HG03565 (cell line): ENCODE data around the gene PTPRD.

Source experiments
- ATAC-seq: cut with Tn5 transposase; IDR thresholded peaks from one replicate; pipeline ENCODE4 v1.9.1; 2021; ENCODE audit warnings: mild to moderate bottlenecking, moderate library complexity; ENCODE audit not compliant: unreplicated experiment

PTPRD gene

GRCh38 chr9:9223175-9223574, 1389.6 kb downstream of the PTPRD start:
- ATAC-seq = no peak

DNA sequence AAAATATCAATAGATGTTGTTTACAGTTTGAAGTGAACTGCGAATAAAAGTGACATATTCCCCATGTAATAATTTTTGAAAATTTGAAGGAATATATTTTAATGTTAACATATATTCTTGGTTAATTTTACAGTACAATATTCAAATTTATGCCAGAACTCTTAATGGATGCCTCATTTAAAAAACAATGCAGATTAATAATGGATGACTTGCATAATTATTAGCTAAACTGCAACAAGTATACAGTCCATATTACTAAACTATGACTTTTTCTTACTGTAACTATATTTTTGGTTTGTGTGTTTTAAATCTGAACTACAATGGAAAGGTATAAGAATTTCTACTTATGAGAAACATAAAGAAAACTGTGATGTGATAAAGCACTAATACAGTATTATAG, 1390.1 kb downstream of the PTPRD start:
- ATAC-seq = no peak

DNA sequence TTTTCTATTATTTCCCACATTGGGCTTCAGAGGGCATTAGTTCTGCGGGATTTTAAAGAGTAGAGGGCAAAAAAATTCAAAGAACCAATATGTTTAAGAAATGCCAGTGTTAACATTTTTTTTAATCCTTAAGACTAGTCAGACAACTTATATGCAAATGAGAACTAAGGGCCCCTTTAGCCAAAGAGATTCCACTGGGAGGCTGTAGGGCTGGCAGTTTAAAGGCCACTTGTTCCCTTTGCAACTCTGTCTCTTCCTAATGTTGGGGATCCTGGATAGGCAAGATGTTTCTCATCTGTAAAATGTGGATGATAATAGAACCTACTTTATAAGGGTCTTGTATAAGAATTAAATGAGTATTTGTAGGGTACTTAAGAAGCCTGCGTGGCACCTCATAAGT, 1395.9 kb downstream of the PTPRD start:
- no peak for ATAC-seq

DNA sequence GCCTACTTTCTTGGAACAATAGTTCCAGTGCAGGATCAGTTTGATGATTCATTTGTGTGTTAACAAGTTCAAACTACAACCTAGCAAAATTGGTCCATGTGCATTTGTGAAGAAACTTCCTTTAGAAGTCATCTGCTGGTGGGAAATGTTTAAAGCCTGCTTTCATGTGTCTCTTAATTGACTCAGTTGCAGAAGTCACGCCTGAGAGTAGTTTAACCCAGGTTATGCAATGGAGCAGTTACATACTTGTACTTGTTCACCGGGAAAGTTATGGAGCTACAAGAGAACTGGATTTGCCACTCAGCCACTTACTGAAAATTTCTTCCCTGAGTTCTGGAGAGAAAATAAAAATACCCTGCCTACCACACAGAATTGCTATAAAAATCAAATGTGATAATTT, 1397.8 kb downstream of the PTPRD start:
- ATAC-seq = no peak

- no peak for ATAC-seq
Observed at GRCh38 chr9:9214066-9214465, 1398.7 kb downstream of the PTPRD start.

DNA sequence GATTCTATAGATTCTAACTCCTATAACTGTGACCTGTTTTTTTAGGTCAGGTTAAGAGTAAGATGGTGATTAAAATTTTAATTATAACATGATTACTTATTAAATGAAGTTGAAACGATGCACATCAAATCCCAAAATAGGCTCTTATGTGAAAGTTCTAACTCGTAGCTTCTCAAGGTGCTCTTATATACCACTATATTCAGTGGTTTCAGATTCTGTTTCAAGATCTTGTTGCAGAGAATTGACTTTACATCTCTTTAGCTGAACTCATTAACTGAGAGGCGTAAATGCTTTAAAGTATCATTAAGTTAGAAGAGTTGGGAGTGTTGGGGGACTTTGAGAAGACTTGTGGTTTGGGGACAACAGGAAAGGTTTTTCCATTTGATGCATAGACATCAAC, 1399.8 kb downstream of the PTPRD start:
- no peak for ATAC-seq

- ATAC-seq = no peak
Observed at GRCh38 chr9:9202276-9202675, 1410.5 kb downstream of the PTPRD start.

- ATAC-seq = no peak
Observed at GRCh38 chr9:9186086-9186485, 1426.7 kb downstream of the PTPRD start.

GRCh38 chr9:9182431-9182830, 1430.4 kb downstream of the PTPRD start:
- ATAC-seq = no peak

DNA sequence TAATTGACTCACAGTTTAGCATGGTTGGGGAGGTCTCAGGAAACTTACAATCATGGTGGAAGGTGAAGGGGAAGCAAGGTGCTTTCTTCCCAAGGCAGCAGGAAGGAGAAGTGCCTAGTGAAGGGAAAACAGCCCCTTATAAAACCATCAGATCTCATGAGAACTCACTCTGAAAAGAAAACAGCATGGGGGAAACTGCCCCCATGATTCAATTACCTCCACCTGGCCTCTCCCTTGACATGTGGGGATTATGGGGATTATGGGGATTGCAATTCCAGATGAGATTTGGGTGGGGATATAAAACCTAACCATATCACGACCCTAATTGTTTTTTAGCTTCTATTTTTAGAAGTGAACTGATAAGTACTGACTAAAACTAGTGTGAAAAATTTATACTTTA, 1435.7 kb downstream of the PTPRD start:
- ATAC-seq = no peak

DNA sequence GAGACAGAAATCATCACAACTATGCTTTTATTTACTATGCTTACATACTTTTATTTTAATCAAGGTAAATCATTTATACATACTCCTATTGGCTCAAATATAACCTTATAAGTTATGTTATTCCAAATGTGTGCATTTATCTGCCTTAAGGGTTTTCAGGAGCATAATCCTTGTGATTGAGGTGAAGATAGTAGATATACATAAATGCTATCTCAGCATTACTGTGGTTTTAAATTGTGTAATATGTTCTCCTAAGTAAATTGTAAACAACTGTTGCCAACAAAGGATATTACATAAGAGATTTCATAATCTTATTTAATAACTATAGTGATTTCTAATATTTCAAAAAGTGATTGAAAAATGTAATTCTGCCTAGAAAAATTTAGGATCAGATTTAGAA, 1438.4 kb downstream of the PTPRD start:
- no peak for ATAC-seq

- no peak for ATAC-seq
Observed at GRCh38 chr9:9173264-9173663, 1439.5 kb downstream of the PTPRD start.

DNA sequence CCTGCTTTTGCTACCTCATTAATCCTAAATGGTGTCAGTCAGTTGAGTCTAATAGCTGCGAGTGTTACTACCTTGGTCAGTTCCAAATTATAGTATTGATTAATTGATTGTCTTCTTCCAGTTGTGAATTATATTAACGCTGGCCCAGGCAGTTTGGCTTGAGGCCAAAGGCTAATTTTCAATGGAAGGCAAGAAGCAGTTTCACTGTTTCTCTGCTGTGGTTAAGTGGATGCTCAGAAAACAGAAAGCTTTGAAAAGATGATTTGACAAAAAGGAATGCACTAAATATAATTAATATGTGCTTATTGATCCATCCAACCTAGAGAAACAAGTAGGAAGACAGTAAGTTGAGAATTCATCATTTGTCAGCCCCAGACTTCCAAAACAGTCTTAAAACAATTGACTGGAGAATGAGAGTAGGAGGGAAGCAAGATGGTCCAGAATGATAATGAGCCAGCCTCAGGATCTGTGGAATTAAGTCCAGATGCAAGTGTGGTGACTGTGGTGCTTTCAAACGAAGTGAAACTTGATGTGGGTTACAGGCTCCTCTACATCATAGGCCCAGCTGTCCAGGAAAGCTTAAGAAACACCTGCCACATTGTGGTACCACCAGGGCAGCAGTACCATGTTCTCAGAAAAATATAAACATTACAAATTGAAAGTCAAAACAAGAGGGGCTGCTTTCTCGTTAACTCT, 1442.2 kb downstream of the PTPRD start:
- no peak for ATAC-seq

DNA sequence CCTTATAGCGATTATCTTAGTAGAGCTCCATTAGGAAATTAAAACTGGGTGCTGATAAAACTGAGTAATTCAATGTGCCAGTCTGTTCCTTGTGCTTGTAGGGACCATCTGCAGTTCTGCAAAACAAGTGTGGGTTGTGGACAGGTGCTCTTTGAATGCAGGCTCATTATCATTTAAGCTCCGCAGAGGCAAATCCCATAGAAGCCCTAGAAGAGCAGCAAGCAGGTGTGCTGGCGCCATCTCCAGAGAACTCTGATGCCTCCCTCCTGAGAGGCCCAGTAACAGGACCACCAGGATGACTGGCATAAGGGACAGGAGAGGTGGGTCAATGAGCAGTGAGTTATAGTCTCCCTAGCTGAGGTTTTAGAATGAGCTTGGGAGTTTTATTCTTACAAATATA, 1470.8 kb downstream of the PTPRD start:
- no peak for ATAC-seq

DNA sequence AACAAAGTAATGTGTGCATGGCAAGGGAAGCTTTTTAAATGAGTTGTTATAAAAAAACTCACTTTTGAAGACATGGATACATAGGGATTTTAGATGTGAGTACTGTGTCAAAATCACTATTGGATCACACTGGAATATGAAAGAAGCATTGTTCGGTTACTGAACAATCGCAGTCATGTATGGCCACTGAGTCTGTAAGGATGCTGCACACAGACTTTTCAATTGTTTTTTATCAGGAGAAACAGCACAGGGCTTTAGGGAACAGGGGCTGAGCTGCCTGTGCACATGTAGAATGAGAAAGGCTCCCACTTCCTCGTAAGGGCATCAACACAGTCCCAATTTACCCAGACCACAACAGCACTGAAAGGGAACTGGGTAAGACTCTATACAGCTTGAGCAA, 1479.3 kb downstream of the PTPRD start:
- ATAC-seq = no peak

GRCh38 chr9:9124616-9125015, 1488.2 kb downstream of the PTPRD start:
- ATAC-seq = no peak

DNA sequence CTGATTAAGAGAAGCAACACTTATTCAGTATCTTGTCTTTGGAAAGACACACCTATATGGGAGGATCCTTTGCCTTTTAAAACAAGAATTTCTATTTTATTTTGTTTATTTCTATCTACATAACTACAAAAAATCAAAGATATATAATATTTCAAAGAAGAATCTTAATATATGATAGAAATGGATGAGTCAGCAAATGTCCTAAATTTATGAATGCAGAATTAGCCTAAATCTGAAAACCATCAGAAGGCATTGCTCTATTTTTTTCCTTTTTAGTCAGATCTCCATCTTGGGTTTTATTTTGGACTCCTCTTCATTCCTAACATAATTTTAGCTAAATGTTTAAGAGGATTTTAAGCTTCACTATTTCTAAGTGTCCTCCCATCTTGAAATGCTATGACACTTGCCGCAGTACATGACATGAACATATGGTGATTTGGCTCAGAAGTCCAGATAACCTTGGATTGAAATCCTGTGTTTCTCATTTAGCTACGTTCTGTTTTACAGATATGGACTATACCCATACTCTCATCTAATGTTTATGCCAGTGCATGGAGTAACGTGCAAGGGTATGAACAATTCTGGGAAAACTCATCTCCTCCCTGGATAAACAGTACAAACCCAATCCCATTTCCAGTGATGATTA, 1490.4 kb downstream of the PTPRD start:
- ATAC-seq = no peak

- ATAC-seq = no peak
Observed at GRCh38 chr9:9117866-9118265, 1494.9 kb downstream of the PTPRD start.

- no peak for ATAC-seq
Observed at GRCh38 chr9:9112001-9112720, 1500.6 kb downstream of the PTPRD start.

- no peak for ATAC-seq
Observed at GRCh38 chr9:9108641-9109040, 1504.2 kb downstream of the PTPRD start.

DNA sequence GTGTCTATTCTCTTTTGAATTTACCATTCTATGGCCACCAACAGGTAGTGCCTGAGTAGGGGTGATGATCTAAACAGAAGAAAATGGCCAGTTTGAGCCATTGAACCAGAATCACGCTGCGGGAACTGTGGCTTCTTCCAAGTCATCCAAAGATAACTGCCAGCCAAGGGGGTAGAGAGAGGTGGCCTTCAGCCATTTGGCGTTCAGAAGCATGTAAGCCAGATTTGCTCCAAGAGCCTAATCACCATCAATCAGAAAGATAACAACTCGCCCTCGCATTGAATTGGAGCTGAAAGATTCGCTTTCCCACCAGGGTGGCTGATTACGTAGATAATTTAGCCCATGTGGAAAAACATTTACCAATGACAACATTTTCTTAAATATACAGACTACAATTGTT, 1510.5 kb downstream of the PTPRD start:
- ATAC-seq = no peak

DNA sequence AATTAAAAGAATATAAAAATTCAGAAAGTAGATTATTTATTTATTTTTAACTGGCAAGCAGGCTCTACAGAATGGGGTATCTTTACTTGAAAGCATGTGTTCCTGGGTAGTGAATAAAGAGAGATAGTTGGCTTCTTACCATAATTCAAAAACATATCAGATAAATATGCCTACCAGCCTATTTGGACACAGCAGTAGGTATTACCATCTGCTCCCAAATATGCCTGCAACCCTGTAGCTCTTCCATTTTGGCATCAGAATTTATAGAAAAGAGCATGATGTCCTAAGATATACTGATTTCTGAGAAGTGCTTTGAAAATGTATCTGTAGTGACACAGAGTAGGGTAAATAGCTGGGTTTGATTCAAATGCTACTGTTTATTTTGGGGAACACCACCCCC, 1512.7 kb downstream of the PTPRD start:
- no peak for ATAC-seq
